IPS DF 19.7 (cell line): Measurements from ENCODE around the gene EXOG.
"Not testable (repeated sequence)": the region's sequence is repeated elsewhere in the genome, so short reads cannot be mapped to it uniquely, and the experiment has no call there.

Experiments used
- DNase-seq: peaks from one replicate; pipeline ENCODE4 v3.0.0-alpha.2; 2013; ENCODE audit warnings: low read depth, low spot score

The EXOG gene

GRCh38 chr3:38563886-38564270, 67.7 kb downstream of the EXOG start:
- DNase-seq = no peak

DNA sequence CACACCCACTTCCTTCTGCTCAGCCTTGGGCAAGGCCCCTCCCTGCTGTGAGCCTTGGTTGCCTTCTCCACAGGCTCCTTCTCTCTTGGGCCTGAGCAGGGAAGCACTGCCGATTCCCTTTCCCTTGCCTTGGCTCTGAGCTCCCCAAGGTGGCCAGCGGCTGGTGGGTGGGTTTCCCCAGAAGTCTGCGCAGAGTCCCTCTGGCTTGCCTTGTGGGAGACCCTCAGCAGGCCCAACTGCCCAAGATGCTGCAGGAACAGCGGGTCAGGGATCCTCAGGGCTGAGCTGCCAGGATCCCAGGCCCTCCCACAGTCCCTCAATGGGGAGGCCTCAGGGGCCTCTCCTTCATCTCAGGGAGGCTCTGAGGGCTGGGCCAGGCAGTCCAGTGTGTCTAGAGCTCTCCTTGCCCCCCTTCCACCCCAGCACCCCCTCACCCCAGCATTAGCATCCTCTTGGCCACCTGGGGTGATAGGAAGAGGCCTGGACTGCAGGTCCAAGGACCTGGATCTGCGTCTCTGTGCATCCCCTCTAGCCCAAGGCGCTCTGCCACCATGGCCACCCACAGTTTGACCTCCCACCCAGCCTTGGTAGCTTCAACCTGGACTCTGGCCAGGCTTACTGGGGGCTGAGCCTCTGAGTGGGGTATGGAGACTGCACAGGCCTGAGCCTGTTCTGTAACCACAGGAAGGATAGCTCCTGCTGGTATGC, 68.6 kb downstream of the EXOG start:
- DNase-seq = no peak

- DNase-seq = no peak
Observed at GRCh38 chr3:38565339-38566214, 69.4 kb downstream of the EXOG start.

GRCh38 chr3:38566215-38566528, 70.0 kb downstream of the EXOG start:
- no peak for DNase-seq

DNA sequence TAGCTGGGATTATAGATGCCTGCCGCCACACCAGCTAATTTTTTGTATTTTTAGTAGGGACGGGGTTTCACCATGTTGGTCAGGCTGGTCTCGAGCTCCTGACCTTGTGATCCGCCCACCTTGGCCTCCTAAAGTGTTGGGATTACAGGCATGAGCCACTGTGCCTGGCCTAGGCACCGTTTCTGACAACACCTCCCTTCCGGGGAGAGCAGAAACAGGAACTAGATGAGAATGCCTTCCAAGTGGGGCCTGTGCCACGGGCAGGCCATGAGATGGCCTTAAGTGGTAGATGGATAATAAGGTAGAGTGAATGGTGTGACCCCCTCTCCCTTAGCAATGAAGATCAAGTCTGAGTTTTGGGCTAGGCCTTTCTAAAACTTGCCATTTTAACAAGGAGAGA, 70.7 kb downstream of the EXOG start:
- not testable (repeated sequence) for DNase-seq

- no peak for DNase-seq
Observed at GRCh38 chr3:38567498-38567897, 71.4 kb downstream of the EXOG start.

- DNase-seq = no peak
Observed at GRCh38 chr3:38573111-38573510, 77.0 kb downstream of the EXOG start.

- DNase-seq = no peak
Observed at GRCh38 chr3:38573556-38573955, 77.4 kb downstream of the EXOG start.

DNA sequence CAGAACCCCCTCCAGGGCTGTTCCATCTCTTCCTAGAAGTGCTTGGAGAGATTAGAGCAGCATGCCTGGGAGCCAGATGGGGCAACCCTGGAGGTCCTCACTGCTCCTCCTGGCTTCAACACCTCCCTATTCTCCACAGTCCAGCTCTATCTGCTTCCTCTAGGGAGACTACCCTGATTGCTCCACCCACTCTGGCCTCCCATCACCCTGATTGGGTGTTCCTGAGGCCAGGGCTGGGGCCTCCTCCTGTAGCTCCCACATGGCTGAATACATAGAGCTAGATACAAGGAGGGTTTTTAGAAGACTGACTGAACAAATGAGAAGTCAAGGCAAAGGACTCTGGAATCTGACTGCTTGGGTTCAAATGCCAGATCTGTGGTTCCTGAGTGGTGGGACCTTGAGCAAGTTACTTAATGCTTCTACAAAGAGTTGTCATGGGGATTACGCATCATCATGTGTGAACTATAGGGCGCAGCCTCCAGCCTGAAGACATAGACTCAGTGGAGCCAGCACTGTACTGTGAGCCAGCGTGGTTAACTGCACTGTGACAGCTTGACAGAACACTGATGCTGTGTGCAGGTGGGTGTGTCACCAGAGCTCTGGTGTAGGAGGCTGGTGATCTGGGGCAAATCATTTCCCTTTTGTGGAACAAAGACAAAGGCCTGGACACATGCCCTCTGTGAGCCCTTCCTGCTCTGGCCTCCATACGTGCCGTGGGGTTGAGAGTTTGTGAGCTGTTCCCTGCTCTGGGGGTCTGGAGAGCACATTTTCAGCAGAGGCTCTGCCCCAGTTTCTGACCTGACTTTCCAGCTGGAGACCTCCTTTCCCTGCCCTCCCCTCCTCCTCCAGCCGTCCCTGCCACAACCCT, 78.5 kb downstream of the EXOG start:
- no peak for DNase-seq

DNA sequence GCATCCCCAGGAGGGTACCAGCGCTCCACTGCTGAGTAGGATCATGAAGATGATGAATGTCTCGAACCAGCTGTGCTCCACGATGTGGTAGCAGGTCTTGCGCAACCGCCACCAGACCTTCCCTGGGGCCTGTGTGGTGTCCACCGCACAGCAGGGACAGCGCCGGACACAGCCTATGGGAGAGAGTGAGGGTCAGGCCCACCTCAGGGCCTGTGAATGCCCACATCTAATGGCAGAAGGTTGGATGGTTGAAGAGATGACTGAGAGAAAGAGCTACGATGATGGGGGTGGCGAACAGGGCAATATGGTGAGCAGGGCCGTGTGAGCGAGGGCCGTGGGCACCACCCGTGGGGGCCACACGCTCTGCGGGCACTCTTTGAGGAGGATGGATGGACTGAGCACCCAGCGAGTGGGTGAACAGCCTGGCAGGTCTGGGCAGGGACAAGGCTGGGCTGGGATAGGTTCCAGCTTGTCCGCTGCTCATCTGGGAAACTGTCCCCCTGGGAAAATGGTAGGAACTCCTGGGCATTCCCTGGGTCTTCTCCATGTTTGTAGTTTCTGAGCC, 79.2 kb downstream of the EXOG start:
- DNase-seq = no peak
